Umbilical cord (tissue), 2 donors: ENCODE data around the gene ETV7. TPM values are rescaled to one million over a fixed set of nuclear protein-coding genes. Genes with fewer than 3 reads are reported as not detected.

Source experiments
- DNase-seq: peaks from one replicate; pipeline ENCODE4 v3.0.0-alpha.2; 2015; ENCODE audit warnings: low spot score
- total RNA-seq: library from RNA; depleted of rRNA; stranded (reverse); fragments of >200 nt; gene quantifications from one replicate; pipeline ENCODE4 v1.2.3, GENCODE V29; 2014; ENCODE audit warnings: low replicate concordance; ENCODE audit not compliant: insufficient read depth

Gene ETV7
- total RNA-seq, 1 donor from 2014 or later, result 0.96 TPM

- DNase-seq, result no peak
These were observed 62.8 kb downstream of the ETV7 start for GRCh38 chr6:36324715-36325114.

- DNase-seq, result no peak
These were observed 63.3 kb downstream of the ETV7 start for GRCh38 chr6:36324191-36324590.

- no peak for DNase-seq
These were observed 64.4 kb downstream of the ETV7 start for GRCh38 chr6:36323062-36323461.

- DNase-seq, result no peak
These were observed 64.9 kb downstream of the ETV7 start for GRCh38 chr6:36322591-36322990.

GRCh38 chr6:36320475-36320874 is 67.0 kb downstream of the ETV7 start:
- no peak for DNase-seq

GRCh38 chr6:36319821-36320220 is 67.6 kb downstream of the ETV7 start:
- no peak for DNase-seq

- DNase-seq, result no peak
These were observed 68.1 kb downstream of the ETV7 start for GRCh38 chr6:36319436-36319762.

- DNase-seq, result no peak
These were observed 68.6 kb downstream of the ETV7 start for GRCh38 chr6:36318690-36319435.

- no peak for DNase-seq
These were observed 69.8 kb downstream of the ETV7 start for GRCh38 chr6:36317623-36318022.

Other genes starting within 250 kb of the ETV7 start
- 9.4 TPM for gene BRPF3, start 190.9 kb downstream of the ETV7 start, total RNA-seq
- gene PNPLA1, start 117.6 kb downstream of the ETV7 start, total RNA-seq, result 1.4 TPM
- 1.2 TPM for gene BNIP5, start 50.8 kb downstream of the ETV7 start, total RNA-seq
- not detected for gene PXT1, start 55.2 kb upstream of the ETV7 start, total RNA-seq
- gene KCTD20, start 55.3 kb upstream of the ETV7 start, total RNA-seq, result 67.4 TPM
- gene STK38, start 159.8 kb upstream of the ETV7 start, total RNA-seq, result 21.2 TPM
- gene SRSF3, start 206.7 kb upstream of the ETV7 start, total RNA-seq, result 91.2 TPM